ENCODE measurements around the gene NLRP6.
A peak's percentile ranks its signal among the peaks of the same experiment; 100 is the strongest.
"Not testable (repeated sequence)": the region's sequence is repeated elsewhere in the genome, so short reads cannot be mapped to it uniquely, and the experiment has no call there.

The NLRP6 gene

GRCh38 chr11:307766-308708 is 29.8 kb downstream of the NLRP6 start, which contains the start of gene IFITM2:
Gene IFITM2, plus strand, starts transcription at chr11:307816. Its CDS starts 377 bp downstream, at chr11:308193.
- Histone ChIP-seq H3K56ac (ENCODE audit: low read length) (peak within 1 kb of the TSS; percentile 89), H3K4me2 (ENCODE audit: low read length) (peak within 1 kb of the TSS; percentile 39), H3K27ac (ENCODE audit: low read depth, low read length) (peak within 1 kb of the TSS; percentile 58), H3K4me1 (ENCODE audit: control insufficient read depth, low read depth, low read length) (peaks cover 14% of the 10 kb centered on the region), H2AK5ac (ENCODE audit: low read length) (peak within 1 kb of the TSS; percentile 87), H2BK5ac (ENCODE audit: low read length) (peak within 1 kb of the TSS; percentile 80), H2BK15ac (replicated peaks; ENCODE audit: low read depth) (peak within 1 kb of the TSS; percentile 4), H3K9ac (ENCODE audit: low read length) (peak within 1 kb of the TSS; percentile 68)
- not testable (repeated sequence) for H3K27me3 ChIP-seq (ENCODE audit: insufficient read depth, low read length, poor library complexity); H2BK120ac ChIP-seq (ENCODE audit: low read depth, low read length); H3K79me2 ChIP-seq (ENCODE audit: control insufficient read depth, insufficient read depth, low read length); H3K79me1 ChIP-seq (ENCODE audit: low read length); H3K36me3 ChIP-seq (ENCODE audit: control insufficient read depth, insufficient read depth, low read length); H3K4me3 ChIP-seq (ENCODE audit: low read length); H3K23ac ChIP-seq (ENCODE audit: low read length); H3K18ac ChIP-seq (ENCODE audit: low read length); H4K8ac ChIP-seq (ENCODE audit: low read depth, low read length); H3K4ac ChIP-seq (ENCODE audit: low read depth, low read length); H4K5ac ChIP-seq (ENCODE audit: low read length)
- DNase-seq, result peak; percentile 90
- no CpG with 5 or more reads among the region's 28 CpGs for WGBS (ENCODE audit: extremely low coverage, insufficient coverage, low lambda C conversion rate)

- no CpG with 5 or more reads among the region's 24 CpGs for WGBS (ENCODE audit: extremely low coverage, insufficient coverage, low lambda C conversion rate)
- not testable (repeated sequence) for H3K79me2 ChIP-seq (ENCODE audit: control insufficient read depth, insufficient read depth, low read length); H3K79me1 ChIP-seq (ENCODE audit: low read length); H3K23ac ChIP-seq (ENCODE audit: low read length); H3K27me3 ChIP-seq (ENCODE audit: insufficient read depth, low read length, poor library complexity); H3K4me3 ChIP-seq (ENCODE audit: low read length); H2BK120ac ChIP-seq (ENCODE audit: low read depth, low read length); H2BK5ac ChIP-seq (ENCODE audit: low read length); H4K5ac ChIP-seq (ENCODE audit: low read length); H4K8ac ChIP-seq (ENCODE audit: low read depth, low read length); DNase-seq; H2BK15ac ChIP-seq (replicated peaks; ENCODE audit: low read depth); H3K36me3 ChIP-seq (ENCODE audit: control insufficient read depth, insufficient read depth, low read length); H3K18ac ChIP-seq (ENCODE audit: low read length)
- H3K9ac ChIP-seq (ENCODE audit: low read length), result peak overlapping the region; percentile 22
- peaks cover 17% of the 10 kb centered on the region for H3K4me1 ChIP-seq (ENCODE audit: control insufficient read depth, low read depth, low read length)
- peak overlapping the region; percentile 46 for H3K27ac ChIP-seq (ENCODE audit: low read depth, low read length)
- H2AK5ac ChIP-seq (ENCODE audit: low read length), result peak overlapping the region; percentile 62
- H3K4ac ChIP-seq (ENCODE audit: low read depth, low read length), result peak overlapping the region; percentile 6
- H3K4me2 ChIP-seq (ENCODE audit: low read length), result peak overlapping the region; percentile 13
- peak overlapping the region; percentile 76 for H3K56ac ChIP-seq (ENCODE audit: low read length)
These were observed 30.8 kb downstream of the NLRP6 start for GRCh38 chr11:308740-309665.

GRCh38 chr11:309979-310572 is 31.9 kb downstream of the NLRP6 start:
- H3K4ac ChIP-seq (ENCODE audit: low read depth, low read length); H3K18ac ChIP-seq (ENCODE audit: low read length); DNase-seq; H4K5ac ChIP-seq (ENCODE audit: low read length); H2BK120ac ChIP-seq (ENCODE audit: low read depth, low read length); H2AK5ac ChIP-seq (ENCODE audit: low read length); H3K23ac ChIP-seq (ENCODE audit: low read length); H3K27me3 ChIP-seq (ENCODE audit: insufficient read depth, low read length, poor library complexity); H3K4me2 ChIP-seq (ENCODE audit: low read length); H3K79me1 ChIP-seq (ENCODE audit: low read length); H2BK5ac ChIP-seq (ENCODE audit: low read length); H4K8ac ChIP-seq (ENCODE audit: low read depth, low read length); H3K4me3 ChIP-seq (ENCODE audit: low read length); H2BK15ac ChIP-seq (replicated peaks; ENCODE audit: low read depth); H3K36me3 ChIP-seq (ENCODE audit: control insufficient read depth, insufficient read depth, low read length): not testable (repeated sequence)
- peaks cover 17% of the 10 kb centered on the region for H3K79me2 ChIP-seq (ENCODE audit: control insufficient read depth, insufficient read depth, low read length)
- no CpG with 5 or more reads among the region's 18 CpGs for WGBS (ENCODE audit: extremely low coverage, insufficient coverage, low lambda C conversion rate)
- peaks cover 17% of the 10 kb centered on the region for H3K4me1 ChIP-seq (ENCODE audit: control insufficient read depth, low read depth, low read length)
- peak overlapping the region; percentile 73 for H3K56ac ChIP-seq (ENCODE audit: low read length)
- H3K27ac ChIP-seq (ENCODE audit: low read depth, low read length), result peak overlapping the region; percentile 51
- peak overlapping the region; percentile 22 for H3K9ac ChIP-seq (ENCODE audit: low read length)

- H3K9ac ChIP-seq (ENCODE audit: low read length); H3K79me1 ChIP-seq (ENCODE audit: low read length); H2BK15ac ChIP-seq (replicated peaks; ENCODE audit: low read depth); H3K56ac ChIP-seq (ENCODE audit: low read length); H2BK120ac ChIP-seq (ENCODE audit: low read depth, low read length); H3K27ac ChIP-seq (ENCODE audit: low read depth, low read length); H3K18ac ChIP-seq (ENCODE audit: low read length); H4K8ac ChIP-seq (ENCODE audit: low read depth, low read length); DNase-seq; H3K4me2 ChIP-seq (ENCODE audit: low read length); H3K23ac ChIP-seq (ENCODE audit: low read length); H3K36me3 ChIP-seq (ENCODE audit: control insufficient read depth, insufficient read depth, low read length); H4K5ac ChIP-seq (ENCODE audit: low read length); H3K4me3 ChIP-seq (ENCODE audit: low read length); H3K27me3 ChIP-seq (ENCODE audit: insufficient read depth, low read length, poor library complexity); H2AK5ac ChIP-seq (ENCODE audit: low read length); H2BK5ac ChIP-seq (ENCODE audit: low read length): not testable (repeated sequence)
- Histone ChIP-seq H3K4me1 (ENCODE audit: control insufficient read depth, low read depth, low read length) (peaks cover 14% of the 10 kb centered on the region), H3K79me2 (ENCODE audit: control insufficient read depth, insufficient read depth, low read length) (peaks cover 28% of the 10 kb centered on the region), H3K4ac (ENCODE audit: low read depth, low read length) (peak overlapping the region; percentile 39)
- WGBS (ENCODE audit: extremely low coverage, insufficient coverage, low lambda C conversion rate), result no CpG with 5 or more reads among the region's 71 CpGs
These were observed 33.0 kb downstream of the NLRP6 start for GRCh38 chr11:311013-311748.

All from mesendoderm (in vitro differentiated cells).